Body of pancreas (tissue), 4 donors: Measurements from ENCODE around the gene SRMS.

ENCODE experiments used
- CTCF ChIP-seq, 7 experiments: fragments of 450-650 bp in 4 of 7; fragments of 200-600 bp in 3 of 7; sonication (generic) in 3 of 7; IDR thresholded peaks; one replicate each; pipeline ENCODE4 v1.5.1; 2016 to 2019; ENCODE audit warnings: antibody characterized with exemption in 7 of 7
- POLR2A ChIP-seq, 3 donors: fragments of 450-650 bp; IDR thresholded peaks; one replicate each; pipeline ENCODE4 v1.6.1; 2016; ENCODE audit warnings: antibody characterized with exemption in 3 of 3, mild to moderate bottlenecking in 2 of 3

GRCh38 chr20:63495741-63496595 is 51.6 kb downstream of the SRMS start:
- TF ChIP-seq CTCF (IDR thresholded peaks at IDR 0.05) (peak; percentile 77 to 96 (median 84)), POLR2A (IDR thresholded peaks at IDR 0.05) (peak in 1 of 3 donors; percentile 2)
